T-cell (primary cell): ENCODE data around the gene ARAP1. TPM values are rescaled to one million over a fixed set of nuclear protein-coding genes. Genes with fewer than 3 reads are reported as not detected.

Experiments
- ATAC-seq, 4 experiments: fragments of 200-7000 bp in 3 of 4; fragments of 150-1000 bp in 1 of 4; cut with Tn5 transposase; replicated peaks in 1 of 4; 1 replicate in 3 of 4; 2 replicates in 1 of 4; pipeline ENCODE4 v1.10.0; 2021; ENCODE audit warnings: moderate library complexity in 3 of 4, mild to moderate bottlenecking in 2 of 4, moderate number of reproducible peaks in 1 of 4
- CTCF ChIA-PET, 2 donors: fragments of 300-600 bp; sonication (Branson Sonifier 250); formaldehyde crosslinking; loops; one replicate each; lab custom pipeline; 2022; ENCODE audit warnings: antibody characterized with exemption in 2 of 2; lab: Charles Lee
- POLR2A ChIA-PET, 2 donors: fragments of 300-600 bp; sonication (Branson Sonifier 250); formaldehyde crosslinking; loops; one replicate each; lab custom pipeline; 2022; ENCODE audit warnings: antibody characterized with exemption in 2 of 2; lab: Charles Lee
- DNase-seq, 35 experiments: peaks; one replicate each; pipeline versions ENCODE4 v3.0.0 to v3.0.0-alpha.2; 2013 to 2023
- H3K27ac ChIP-seq: one replicate; pipeline ENCODE4 v1.5.1; 2013; ENCODE audit warnings: low read length
- H3K27me3 ChIP-seq, 2 experiments: replicated peaks in 1 of 2; 1 replicate in 1 of 2; 2 replicates in 1 of 2; pipeline versions ENCODE4 v1.6.1 to v1.7.0; 2013; ENCODE audit warnings: low read length in 1 of 2, mixed read lengths in 1 of 2; ENCODE audit not compliant: control insufficient read depth in 2 of 2, insufficient read depth in 2 of 2; ENCODE audit errors: extremely low read depth in 1 of 2
- H3K36me3 ChIP-seq, 2 donors: 1 replicate in 1 of 2; 2 replicates in 1 of 2; pipeline versions ENCODE4 v1.6.1 to v1.7.0; 2013; ENCODE audit warnings: low read length in 1 of 2; ENCODE audit not compliant: control insufficient read depth in 2 of 2, insufficient read depth in 1 of 2; ENCODE audit errors: extremely low read depth in 1 of 2
- H3K4me1 ChIP-seq, 2 experiments: 1 replicate in 1 of 2; 2 replicates in 1 of 2; pipeline versions ENCODE4 v1.6.1 to v1.7.0; 2013; ENCODE audit warnings: low read length in 2 of 2, mixed read lengths in 1 of 2; ENCODE audit not compliant: insufficient read depth in 2 of 2, control insufficient read depth in 1 of 2; ENCODE audit errors: extremely low read depth in 1 of 2
- H3K4me3 ChIP-seq, 2 donors: 1 replicate in 1 of 2; 2 replicates in 1 of 2; pipeline versions ENCODE4 v1.5.1 to v1.7.0; 2013; ENCODE audit warnings: mild to moderate bottlenecking in 2 of 2, low read length in 1 of 2, moderate library complexity in 1 of 2; ENCODE audit not compliant: control insufficient read depth in 1 of 2; ENCODE audit errors: extremely low read depth in 1 of 2
- H3K9me3 ChIP-seq: 2 replicates; pipeline ENCODE4 v1.7.0; 2013
- H3K27ac Mint-ChIP-seq, 2 donors: one replicate each; pipeline ENCODE4 v1.8.0; 2020 to 2021; ENCODE audit warnings: mild to moderate bottlenecking in 2 of 2, mixed read lengths in 2 of 2
- H3K27me3 Mint-ChIP-seq, 2 donors: one replicate each; pipeline ENCODE4 v1.8.0; 2021 to 2022; ENCODE audit warnings: mixed read lengths in 2 of 2
- H3K36me3 Mint-ChIP-seq: one replicate; pipeline ENCODE4 v1.8.0; 2021; ENCODE audit warnings: mixed read lengths
- H3K4me1 Mint-ChIP-seq, 3 donors: one replicate each; pipeline ENCODE4 v1.8.0; 2020 to 2022; ENCODE audit warnings: mixed read lengths in 3 of 3, mild to moderate bottlenecking in 1 of 3
- H3K4me3 Mint-ChIP-seq, 3 donors: one replicate each; pipeline ENCODE4 v1.8.0; 2020 to 2022; ENCODE audit warnings: mild to moderate bottlenecking in 3 of 3, mixed read lengths in 3 of 3, moderate library complexity in 3 of 3
- H3K9me3 Mint-ChIP-seq, 3 donors: one replicate each; pipeline ENCODE4 v1.8.0; 2020 to 2022; ENCODE audit warnings: mixed read lengths in 3 of 3
- whole genome bisulfite sequencing: methylation state at CpG from one replicate; pipeline ENCODE4 v1.1.5; 2013; ENCODE audit warnings: missing lambda C conversion rate; ENCODE audit not compliant: insufficient coverage; 5-methylcytosine and 5-hydroxymethylcytosine counted together
- total RNA-seq, 35 experiments: library from RNA in 6 of 35; stranded (reverse) in 6 of 35; fragments of 120-200 nt in 1 of 35; gene quantifications; one replicate each; pipeline versions ENCODE4 v1.2.1 to v1.2.4 and lab custom pipeline; 2013 to 2026

The ARAP1 gene
- total RNA-seq, 5 donors from 2014 or later (not counting 1 experiment from before 2014, with no cell fraction given): 117 to 162 (median 148) TPM

DNA sequence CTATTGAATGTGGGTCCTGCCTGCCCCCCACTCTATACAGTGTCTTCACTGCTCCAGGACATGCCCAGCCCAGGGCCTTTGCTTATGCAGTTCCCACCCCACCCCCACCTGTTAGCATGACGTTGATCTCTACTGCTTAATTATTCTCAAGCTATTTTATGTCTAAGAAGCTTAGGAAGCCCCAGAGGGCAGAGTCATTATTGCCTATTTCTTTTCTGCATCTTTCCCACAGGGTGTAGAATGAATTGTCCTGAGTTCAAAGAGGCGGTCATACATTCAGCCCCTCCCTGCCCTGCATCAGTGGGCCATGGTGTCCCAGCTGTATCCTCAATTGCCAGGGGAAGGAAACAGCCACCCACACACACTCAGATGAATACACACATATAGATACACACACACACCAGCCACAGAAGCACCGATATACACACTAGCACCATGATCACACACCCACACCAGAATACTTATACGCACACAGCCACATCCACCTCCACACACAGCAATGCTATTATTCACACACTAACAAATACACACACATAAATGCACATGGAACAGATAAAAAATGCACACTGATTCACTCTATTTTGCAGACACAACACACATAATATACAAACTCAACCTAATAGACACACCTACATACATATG is 79.5 kb downstream of the ARAP1 start:
- ChIA-PET POLR2A (no interaction called here), CTCF (interaction anchor here in 1 of 2 donors (0.6 kb wide), 1 partner anchor 12 kb away, joined by 4 read pairs; no protein-coding TSS in a partner anchor)
- ATAC-seq (no peak), DNase-seq (no peak)
- H3K4me3 Mint-ChIP-seq: no peak overlapping the region
- Histone ChIP-seq H3K9me3 (no peaks in the 10 kb centered on the region), H3K4me1 (peaks cover 0 to 19% of the 10 kb centered on the region in 2 experiments), H3K27ac (no peak overlapping the region), H3K36me3 (no peaks in the 10 kb centered on the region), H3K27me3 (peaks cover 8 to 100% of the 10 kb centered on the region in 2 experiments), H3K4me3 (no peak overlapping the region)
- H3K36me3 Mint-ChIP-seq: no peaks in the 10 kb centered on the region
- 42% methylated on average over 3 of the region's 4 CpGs for WGBS
- H3K27ac Mint-ChIP-seq: no peak overlapping the region
- peaks cover 0 to under 1% (median 0%) of the 10 kb centered on the region in 3 donors for H3K9me3 Mint-ChIP-seq
- peaks cover 5 to 16% (median 12%) of the 10 kb centered on the region in 3 donors for H3K4me1 Mint-ChIP-seq
- peaks cover 17 to 82% of the 10 kb centered on the region in 2 donors for H3K27me3 Mint-ChIP-seq

DNA sequence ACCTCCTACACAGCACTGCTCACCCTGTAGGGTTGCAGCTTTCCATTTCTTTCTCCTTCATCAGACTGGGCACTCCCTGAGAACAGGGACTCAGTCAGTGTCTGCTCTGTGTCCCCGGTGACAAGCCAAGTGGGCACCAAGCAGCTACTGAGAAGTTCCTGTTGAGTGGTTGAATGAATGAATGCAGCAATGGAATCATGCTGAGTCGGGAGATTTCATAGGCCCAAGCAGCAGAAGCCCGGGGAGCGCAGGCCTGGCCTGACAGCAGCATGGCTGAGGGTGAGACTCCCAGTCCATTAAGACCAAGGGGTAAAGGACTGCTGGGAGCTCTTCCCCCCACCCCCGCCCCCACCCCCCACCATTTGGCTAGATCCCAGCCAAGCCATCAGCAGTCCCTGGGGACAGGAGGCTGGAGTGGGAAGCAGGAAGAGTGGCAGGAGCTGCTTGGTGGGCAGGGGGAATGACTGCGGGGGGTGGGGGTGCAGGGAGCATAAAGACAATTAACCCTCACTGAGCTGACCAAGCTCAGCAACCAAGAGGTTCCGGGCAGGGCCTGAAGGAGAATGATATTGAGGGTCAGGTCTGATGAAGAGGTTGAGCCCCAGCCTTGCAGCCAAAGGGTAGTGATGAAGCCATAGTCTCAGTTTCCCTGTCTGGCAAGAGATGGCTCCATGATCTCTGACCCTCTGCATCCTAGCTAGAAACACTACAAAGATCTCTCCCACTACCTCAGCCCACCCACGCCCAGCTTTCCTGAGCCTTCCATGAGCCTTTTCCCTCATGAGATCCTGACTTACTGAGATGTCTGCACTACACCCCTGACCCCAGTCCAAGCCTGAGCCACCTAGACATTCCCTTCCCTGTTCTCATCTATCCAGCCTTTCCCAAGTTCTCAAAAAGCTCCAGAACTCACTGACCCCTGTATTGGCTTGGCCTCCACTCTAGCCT is 80.8 kb downstream of the ARAP1 start:
- WGBS: 62% methylated on average over 2 of the region's 8 CpGs
- no peak overlapping the region for H3K4me3 ChIP-seq
- H3K36me3 Mint-ChIP-seq: no peaks in the 10 kb centered on the region
- CTCF ChIA-PET: no interaction called here
- peaks cover 0 to 8% (median 0%) of the 10 kb centered on the region in 3 donors for H3K9me3 Mint-ChIP-seq
- DNase-seq (no peak), ATAC-seq (no peak)
- no peaks in the 10 kb centered on the region for H3K36me3 ChIP-seq
- peaks cover 0 to 10% of the 10 kb centered on the region in 2 experiments for H3K4me1 ChIP-seq
- H3K4me3 Mint-ChIP-seq: no peak overlapping the region
- peaks cover 5 to 11% (median 9%) of the 10 kb centered on the region in 3 donors for H3K4me1 Mint-ChIP-seq
- no peaks in the 10 kb centered on the region for H3K9me3 ChIP-seq
- no peak overlapping the region for H3K27ac ChIP-seq
- POLR2A ChIA-PET: interaction anchor here in 1 of 2 donors (0.5 kb wide), 1 partner anchor 154 kb away, joined by 3 read pairs; no protein-coding TSS in a partner anchor
- H3K27me3 Mint-ChIP-seq: peaks cover 17 to 85% of the 10 kb centered on the region in 2 donors
- H3K27ac Mint-ChIP-seq: no peak overlapping the region
- peaks cover 6 to 98% of the 10 kb centered on the region in 2 experiments for H3K27me3 ChIP-seq

DNA sequence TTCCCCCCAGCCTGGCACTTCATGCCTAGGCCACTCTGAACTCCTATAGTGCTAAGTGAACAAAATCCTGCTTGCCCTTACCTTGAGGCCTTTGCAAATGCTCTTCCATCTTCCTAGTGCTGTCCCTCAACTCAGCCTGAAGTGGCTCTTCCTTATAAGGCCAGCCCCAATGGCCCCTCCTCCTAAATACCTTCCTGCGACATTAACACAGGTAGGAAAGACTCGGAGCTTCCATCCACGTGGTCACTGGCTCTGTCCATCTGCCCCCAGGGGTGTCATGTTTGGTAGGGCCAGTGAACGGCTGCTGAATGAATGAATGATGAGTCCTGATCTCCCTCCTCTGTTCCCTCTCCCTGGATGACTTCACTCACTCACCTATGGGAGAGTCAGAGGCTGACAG is 82.2 kb downstream of the ARAP1 start:
- no peak overlapping the region for H3K27ac Mint-ChIP-seq
- peaks cover 0 to 5% (median 2%) of the 10 kb centered on the region in 3 donors for H3K4me1 Mint-ChIP-seq

DNA sequence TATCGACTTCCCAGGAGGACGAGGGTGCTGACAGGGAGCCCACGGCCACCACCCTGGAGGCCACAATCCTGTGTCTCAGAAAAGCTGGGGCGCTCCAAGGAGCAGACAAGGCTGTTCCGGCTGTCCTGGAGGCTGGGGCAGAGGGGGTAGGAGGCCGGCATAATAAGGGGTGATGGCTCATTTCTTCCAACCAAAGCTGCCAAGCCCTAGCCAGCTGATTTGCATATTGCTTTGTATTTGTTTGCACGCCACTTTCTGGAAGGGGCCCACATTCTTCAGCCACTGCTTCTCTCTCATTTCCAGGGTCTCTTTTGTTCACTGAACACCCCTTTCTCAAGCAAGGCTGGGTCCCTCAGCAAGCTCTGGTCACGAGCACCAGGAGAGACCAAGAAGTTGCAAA is 82.7 kb downstream of the ARAP1 start:
- Mint-ChIP-seq H3K4me1 (peaks cover 0 to 4% (median 2%) of the 10 kb centered on the region in 3 donors), H3K9me3 (peaks cover 0 to 8% (median 0%) of the 10 kb centered on the region in 3 donors)

More for the DNA sequence above, 82.2 kb downstream of the ARAP1 start:
- H3K36me3 Mint-ChIP-seq: no peaks in the 10 kb centered on the region
- CTCF ChIA-PET: no interaction called here
- H3K36me3 ChIP-seq: no peaks in the 10 kb centered on the region
- peaks cover 6 to 98% of the 10 kb centered on the region in 2 experiments for H3K27me3 ChIP-seq
- ATAC-seq (no peak), DNase-seq (no peak)
- peaks cover 0 to 4% of the 10 kb centered on the region in 2 experiments for H3K4me1 ChIP-seq
- no CpG with 5 or more reads among the region's 4 CpGs for WGBS
- no peak overlapping the region for H3K27ac ChIP-seq
- H3K9me3 ChIP-seq: no peaks in the 10 kb centered on the region
- H3K27me3 Mint-ChIP-seq: peaks cover 17 to 85% of the 10 kb centered on the region in 2 donors
- POLR2A ChIA-PET: no interaction called here
- H3K4me3 Mint-ChIP-seq: no peak overlapping the region
- no peak overlapping the region for H3K4me3 ChIP-seq
- H3K9me3 Mint-ChIP-seq: peaks cover 0 to 8% (median 0%) of the 10 kb centered on the region in 3 donors

DNA sequence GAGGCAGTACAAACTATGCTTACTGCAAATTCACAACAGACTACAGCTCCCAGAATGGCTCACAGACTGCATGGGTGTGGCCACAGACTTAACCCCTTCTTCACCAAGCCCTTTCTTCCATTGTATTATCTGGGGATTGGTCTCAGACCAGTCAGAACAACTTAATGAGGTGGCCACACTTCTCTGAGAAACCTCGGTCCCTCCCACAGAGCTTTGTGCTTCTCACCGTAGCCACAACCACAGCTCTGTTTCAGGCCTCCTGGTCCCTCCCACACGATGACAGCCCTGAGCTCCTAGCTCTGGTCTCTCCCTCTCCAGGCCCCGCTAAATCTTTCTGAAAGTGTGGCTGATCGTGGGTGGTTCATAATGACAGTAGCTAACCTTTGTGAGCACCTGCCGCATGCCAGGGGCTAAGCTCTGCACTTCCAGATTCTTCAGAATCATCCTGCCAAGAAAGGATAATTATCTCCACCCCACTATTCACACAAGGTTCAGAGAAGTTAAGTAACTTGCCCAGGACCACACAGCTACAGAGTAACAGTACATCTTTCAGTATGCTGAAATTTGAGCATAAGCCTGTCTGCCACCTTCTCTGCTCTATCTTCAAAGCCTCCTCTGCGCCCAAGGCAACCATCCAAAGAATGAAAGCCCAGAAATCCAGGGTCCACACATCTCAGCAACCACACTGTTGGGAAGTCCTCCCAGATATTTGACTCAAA is 83.4 kb downstream of the ARAP1 start:
- Histone ChIP-seq H3K4me3 (no peak overlapping the region), H3K9me3 (no peaks in the 10 kb centered on the region), H3K4me1 (peaks cover 0 to 4% of the 10 kb centered on the region in 2 experiments), H3K27ac (no peak overlapping the region), H3K27me3 (peaks cover 6 to 93% of the 10 kb centered on the region in 2 experiments), H3K36me3 (no peaks in the 10 kb centered on the region)
- Mint-ChIP-seq H3K4me3 (no peak overlapping the region), H3K9me3 (peaks cover 0 to 8% (median 0%) of the 10 kb centered on the region in 3 donors), H3K27me3 (peaks cover 16 to 79% of the 10 kb centered on the region in 2 donors), H3K27ac (no peak overlapping the region), H3K4me1 (peaks cover 0 to 3% (median 2%) of the 10 kb centered on the region in 3 donors), H3K36me3 (no peaks in the 10 kb centered on the region)
- no peak for DNase-seq
- no peak for ATAC-seq
- WGBS: 30% methylated on average over 3 of the region's 7 CpGs
- POLR2A ChIA-PET: no interaction called here
- CTCF ChIA-PET: interaction anchor here in 1 of 2 donors (1.1 kb wide), 1 partner anchor 11 kb away, joined by 3 read pairs; no protein-coding TSS in a partner anchor

More for the DNA sequence above, 82.7 kb downstream of the ARAP1 start:
- H3K27me3 ChIP-seq: peaks cover 6 to 95% of the 10 kb centered on the region in 2 experiments
- Mint-ChIP-seq H3K27me3 (peaks cover 15 to 85% of the 10 kb centered on the region in 2 donors), H3K27ac (no peak overlapping the region), H3K4me3 (no peak overlapping the region), H3K36me3 (no peaks in the 10 kb centered on the region)
- POLR2A ChIA-PET: no interaction called here
- no peaks in the 10 kb centered on the region for H3K36me3 ChIP-seq
- no peak for DNase-seq
- ATAC-seq: no peak
- H3K4me3 ChIP-seq: no peak overlapping the region
- 45% methylated on average over 2 of the region's 8 CpGs for WGBS
- CTCF ChIA-PET: no interaction called here
- peaks cover 0 to 4% of the 10 kb centered on the region in 2 experiments for H3K4me1 ChIP-seq
- H3K27ac ChIP-seq: no peak overlapping the region
- H3K9me3 ChIP-seq: no peaks in the 10 kb centered on the region
